GM06990 (cell line): ENCODE data around the gene TUBA1A.
"Not testable (repeated sequence)": the region's sequence is repeated elsewhere in the genome, so short reads cannot be mapped to it uniquely, and the experiment has no call there.

Source experiments
- DNase-seq: peaks from one replicate; pipeline ENCODE4 v3.0.0-alpha.2; 2011; ENCODE audit not compliant: insufficient read length; ENCODE audit errors: extremely low read depth
- H3K27me3 ChIP-seq: replicated peaks from 2 replicates; pipeline ENCODE4 v1.6.0; 2011; ENCODE audit warnings: low read length; ENCODE audit not compliant: control insufficient read depth, insufficient read depth
- H3K36me3 ChIP-seq: 2 replicates; pipeline ENCODE4 v1.5.1; 2011; ENCODE audit warnings: low read length; ENCODE audit not compliant: control insufficient read depth, insufficient read depth
- H3K4me3 ChIP-seq: replicated peaks from 2 replicates; pipeline ENCODE4 v1.5.1; 2011; ENCODE audit warnings: low read depth, mild to moderate bottlenecking, control low read depth, low read length
- CTCF ChIP-seq: IDR thresholded peaks from 2 replicates; pipeline ENCODE4 v1.5.1; 2011; ENCODE audit warnings: low read length, control low read depth, mild to moderate bottlenecking, inconsistent platforms; ENCODE audit not compliant: insufficient read depth, poor library complexity, severe bottlenecking

Gene TUBA1A

GRCh38 chr12:49174218-49174617 lies 14.7 kb downstream of the TUBA1A start:
- H3K4me3 ChIP-seq = no peak overlapping the region
- no peak for DNase-seq
- no peaks in the 10 kb centered on the region for H3K36me3 ChIP-seq
- H3K27me3 ChIP-seq = no peaks in the 10 kb centered on the region
- no peak for TF ChIP-seq CTCF

- DNase-seq = no peak
- Histone ChIP-seq H3K27me3 (no peaks in the 10 kb centered on the region), H3K4me3 (no peak overlapping the region), H3K36me3 (no peaks in the 10 kb centered on the region)
- no peak for TF ChIP-seq CTCF
Measured at GRCh38 chr12:49170924-49171323, 18.0 kb downstream of the TUBA1A start.

- Histone ChIP-seq H3K4me3 (no peak overlapping the region), H3K27me3 (no peaks in the 10 kb centered on the region), H3K36me3 (no peaks in the 10 kb centered on the region)
- no peak for TF ChIP-seq CTCF
- DNase-seq = no peak
Measured at GRCh38 chr12:49165114-49165513, 23.8 kb downstream of the TUBA1A start.

- not testable (repeated sequence) for H3K27me3 ChIP-seq, H3K36me3 ChIP-seq, DNase-seq, H3K4me3 ChIP-seq
Measured at GRCh38 chr12:49161901-49162300, 27.0 kb downstream of the TUBA1A start.

- H3K4me3 ChIP-seq = no peak overlapping the region; the same call in 1 of the 2 replicates
- DNase-seq = no peak
- TF ChIP-seq CTCF = no peak
- no peaks in the 10 kb centered on the region for H3K27me3 ChIP-seq
- H3K36me3 ChIP-seq = no peaks in the 10 kb centered on the region
Measured at GRCh38 chr12:49161092-49161795, 27.6 kb downstream of the TUBA1A start.

GRCh38 chr12:49160399-49160798 lies 28.5 kb downstream of the TUBA1A start:
- TF ChIP-seq CTCF = no peak
- H3K27me3 ChIP-seq = no peaks in the 10 kb centered on the region
- no peak for DNase-seq
- H3K4me3 ChIP-seq = 0 out of 2 replicates have a peak overlapping the region, but pooled peaks have one; percentile 9
- no peaks in the 10 kb centered on the region for H3K36me3 ChIP-seq
